ENCODE data around the gene SLC22A4. TPM values are rescaled to one million over a fixed set of nuclear protein-coding genes. Genes with fewer than 3 reads are reported as not detected.

The SLC22A4 gene
- total RNA-seq, 1 donor from 2014 or later, result not detected

- Mint-ChIP-seq H3K36me3 (ENCODE audit: low read depth) (peaks cover 6% of the 10 kb centered on the region), H3K27ac (peak overlapping the region; percentile 74), H3K4me1 (peaks cover 18% of the 10 kb centered on the region), H3K4me3 (peak overlapping the region; percentile 86), H3K27me3 (no peaks in the 10 kb centered on the region), H3K9me3 (no peaks in the 10 kb centered on the region)
- intact Hi-C loops (cut with micrococcal nuclease), result loop anchor here (1.0 kb wide), 3 partner anchors 11 to 97 kb away; partner anchors contain the start of gene SLC22A4
- CTCF ChIA-PET, result interaction anchor here (0.8 to 1.9 kb wide), 7 partner anchors 11 to 306 kb away, joined by 3 to 9 read pairs (median 5); partner anchors contain the start of gene SLC22A4
- no peak for DNase-seq
- TF ChIP-seq CTCF (IDR thresholded peaks at IDR 0.05), result no peak
- POLR2A ChIA-PET, result interaction anchor here (0.6 to 2.5 kb wide), 17 partner anchors 10 to 683 kb away, joined by 3 to 55 read pairs (median 4); partner anchors contain the start of genes GDF9, HSPA4, IRF1 and SLC22A4
- ATAC-seq (ENCODE audit: low read depth), result no peak
These were observed 74.8 kb downstream of the SLC22A4 start for GRCh38 chr5:132369007-132369473.

- DNase-seq, result peak; percentile 84
- peak within 1 kb of the TSS; percentile 74 for H3K27ac Mint-ChIP-seq
- TF ChIP-seq CTCF (IDR thresholded peaks at IDR 0.05), result no peak
- intact Hi-C loops (cut with micrococcal nuclease), result loop anchor here (1.0 kb wide), 3 partner anchors 11 to 97 kb away; partner anchors contain the start of gene SLC22A4
- H3K9me3 Mint-ChIP-seq, result no peaks in the 10 kb centered on the region
- peaks cover under 1% of the 10 kb centered on the region for H3K36me3 Mint-ChIP-seq (ENCODE audit: low read depth)
- CTCF ChIA-PET, result interaction anchor here (0.8 to 1.9 kb wide), 7 partner anchors 11 to 306 kb away, joined by 3 to 9 read pairs (median 5); partner anchors contain the start of gene SLC22A4
- POLR2A ChIA-PET, result interaction anchor here (0.5 to 2.5 kb wide), 19 partner anchors 9 to 1634 kb away, joined by 3 to 55 read pairs (median 3); partner anchors contain the start of genes GDF9, HSPA4, IRF1 and SLC22A4
- no peaks in the 10 kb centered on the region for H3K27me3 Mint-ChIP-seq
- H3K4me3 Mint-ChIP-seq, result peak within 1 kb of the TSS; percentile 86
- peaks cover 18% of the 10 kb centered on the region for H3K4me1 Mint-ChIP-seq
- peak; percentile 95 for ATAC-seq (ENCODE audit: low read depth)
These were observed 75.4 kb downstream of the SLC22A4 start, which contains the start of gene SLC22A5 for GRCh38 chr5:132369474-132370180. SLC22A5 (plus strand) TSS chr5:132369710; CDS start chr5:132369973, 263 bp downstream.

- intact Hi-C loops (cut with micrococcal nuclease), result no loop called here
- ATAC-seq (ENCODE audit: low read depth) (no peak), DNase-seq (no peak)
- H3K36me3 Mint-ChIP-seq (ENCODE audit: low read depth), result no peaks in the 10 kb centered on the region
- no peaks in the 10 kb centered on the region for H3K9me3 Mint-ChIP-seq
- H3K4me1 Mint-ChIP-seq, result peaks cover 18% of the 10 kb centered on the region
- H3K27ac Mint-ChIP-seq, result peak overlapping the region; percentile 15
- TF ChIP-seq CTCF (IDR thresholded peaks at IDR 0.05), result no peak
- POLR2A ChIA-PET, result interaction anchor here (0.5 to 2.5 kb wide), 13 partner anchors 12 to 1634 kb away, joined by 3 to 55 read pairs (median 4); partner anchors contain the start of genes GDF9, IRF1 and SLC22A4
- H3K27me3 Mint-ChIP-seq, result no peaks in the 10 kb centered on the region
- H3K4me3 Mint-ChIP-seq, result peak overlapping the region; percentile 86
- CTCF ChIA-PET, result interaction anchor here (1.7 to 1.9 kb wide), 3 partner anchors 12 to 307 kb away, joined by 5 to 9 read pairs (median 8); partner anchors contain the start of gene SLC22A4
These were observed 76.2 kb downstream of the SLC22A4 start for GRCh38 chr5:132370181-132370970.

GRCh38 chr5:132370971-132371602, 76.9 kb downstream of the SLC22A4 start:
- peaks cover 18% of the 10 kb centered on the region for H3K4me1 Mint-ChIP-seq
- H3K27ac Mint-ChIP-seq, result peak overlapping the region; percentile 56
- intact Hi-C loops (cut with micrococcal nuclease), result no loop called here
- DNase-seq (no peak), ATAC-seq (ENCODE audit: low read depth) (no peak)
- CTCF ChIA-PET, result no interaction called here
- no peaks in the 10 kb centered on the region for H3K36me3 Mint-ChIP-seq (ENCODE audit: low read depth)
- TF ChIP-seq CTCF (IDR thresholded peaks at IDR 0.05), result no peak
- POLR2A ChIA-PET, result interaction anchor here (0.6 kb wide), 1 partner anchor 1666 kb away, joined by 4 read pairs; no protein-coding TSS in a partner anchor
- H3K4me3 Mint-ChIP-seq, result peak overlapping the region; percentile 86
- no peaks in the 10 kb centered on the region for H3K9me3 Mint-ChIP-seq
- no peaks in the 10 kb centered on the region for H3K27me3 Mint-ChIP-seq
